Fibroblast of pulmonary artery (primary cell): Measurements from ENCODE around the gene RUSC2.

Experiments used
- DNase-seq: peaks from one replicate; pipeline ENCODE4 v3.0.0-alpha.2; 2010; ENCODE audit warnings: low read depth
- H3K4me3 ChIP-seq: replicated peaks from 2 replicates; pipeline ENCODE4 v1.5.1; 2011; ENCODE audit warnings: low read depth, mild to moderate bottlenecking, control low read depth, low read length, moderate library complexity
- TF ChIP-seq, protein P1 (sequence below): IDR thresholded peaks from 2 replicates; pipeline ENCODE4 v1.5.1; 2011; ENCODE audit warnings: mild to moderate bottlenecking, control low read depth, low read length, inconsistent platforms; ENCODE audit errors: missing control alignments

The RUSC2 gene

DNA sequence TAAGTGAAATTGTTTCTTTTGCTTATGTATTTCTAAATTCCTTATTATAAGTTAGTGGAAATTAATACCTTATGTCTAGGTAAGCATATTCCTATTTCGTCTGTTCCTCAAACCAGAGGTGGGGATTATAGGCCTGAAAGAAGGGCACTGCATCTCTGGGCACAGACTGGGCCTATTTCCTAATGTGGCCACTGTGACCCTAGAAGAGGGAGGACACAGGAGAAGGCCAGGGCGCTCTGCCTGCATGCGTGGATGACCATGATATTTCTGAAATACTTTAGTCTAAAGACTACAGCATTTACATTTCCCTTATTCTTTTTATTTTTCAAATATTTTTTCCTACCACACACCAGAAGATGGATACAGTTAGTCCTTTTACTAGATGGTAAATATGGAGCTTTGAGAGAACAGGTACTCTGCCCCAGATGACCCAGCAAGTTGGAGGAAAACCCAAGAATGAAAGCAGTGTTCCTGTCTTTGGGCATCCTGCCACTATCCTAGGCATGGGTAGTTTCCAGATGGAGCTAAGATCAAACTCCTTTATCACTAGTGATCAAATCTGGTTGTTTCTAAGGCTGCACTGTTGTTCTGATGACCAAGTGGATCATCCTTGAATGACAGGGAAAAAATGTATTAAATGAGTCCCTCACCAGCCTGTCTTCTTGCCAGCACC lies 27.8 kb downstream of the RUSC2 start:
- no peak for DNase-seq
- H3K4me3 ChIP-seq = no peak overlapping the region
- TF ChIP-seq, protein P1, sequence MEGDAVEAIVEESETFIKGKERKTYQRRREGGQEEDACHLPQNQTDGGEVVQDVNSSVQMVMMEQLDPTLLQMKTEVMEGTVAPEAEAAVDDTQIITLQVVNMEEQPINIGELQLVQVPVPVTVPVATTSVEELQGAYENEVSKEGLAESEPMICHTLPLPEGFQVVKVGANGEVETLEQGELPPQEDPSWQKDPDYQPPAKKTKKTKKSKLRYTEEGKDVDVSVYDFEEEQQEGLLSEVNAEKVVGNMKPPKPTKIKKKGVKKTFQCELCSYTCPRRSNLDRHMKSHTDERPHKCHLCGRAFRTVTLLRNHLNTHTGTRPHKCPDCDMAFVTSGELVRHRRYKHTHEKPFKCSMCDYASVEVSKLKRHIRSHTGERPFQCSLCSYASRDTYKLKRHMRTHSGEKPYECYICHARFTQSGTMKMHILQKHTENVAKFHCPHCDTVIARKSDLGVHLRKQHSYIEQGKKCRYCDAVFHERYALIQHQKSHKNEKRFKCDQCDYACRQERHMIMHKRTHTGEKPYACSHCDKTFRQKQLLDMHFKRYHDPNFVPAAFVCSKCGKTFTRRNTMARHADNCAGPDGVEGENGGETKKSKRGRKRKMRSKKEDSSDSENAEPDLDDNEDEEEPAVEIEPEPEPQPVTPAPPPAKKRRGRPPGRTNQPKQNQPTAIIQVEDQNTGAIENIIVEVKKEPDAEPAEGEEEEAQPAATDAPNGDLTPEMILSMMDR = no peak

DNA sequence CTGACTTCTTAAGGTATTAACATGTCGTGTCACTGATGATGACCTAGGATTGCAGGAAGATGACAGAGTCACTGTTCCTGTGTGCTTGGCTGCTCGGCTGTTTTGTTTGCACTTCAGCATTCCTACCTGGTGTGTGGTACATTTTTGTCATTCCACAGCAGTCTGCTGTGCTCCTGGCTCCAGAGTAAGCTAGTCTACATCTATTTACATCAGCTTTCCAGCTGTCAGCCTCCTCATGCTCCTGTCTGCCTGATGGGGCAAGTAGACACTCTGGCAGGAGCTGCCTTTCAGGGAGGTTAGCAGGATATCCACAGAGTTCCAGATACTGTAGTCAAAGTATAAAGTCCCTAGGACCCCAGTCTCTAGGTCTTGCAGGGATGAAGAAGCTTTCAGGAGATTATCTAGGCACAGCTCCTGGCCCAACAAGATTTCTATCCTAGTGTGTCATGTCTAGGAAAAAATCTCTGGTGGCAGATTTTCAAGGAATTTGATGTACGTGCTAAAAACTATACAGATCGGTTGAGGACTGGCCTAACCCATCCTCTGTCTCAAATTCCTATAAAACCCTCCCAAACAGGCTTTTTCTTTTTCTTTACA lies 28.4 kb downstream of the RUSC2 start:
- H3K4me3 ChIP-seq = no peak overlapping the region
- TF ChIP-seq, protein P1 = no peak
- peak; percentile 93 for DNase-seq

DNA sequence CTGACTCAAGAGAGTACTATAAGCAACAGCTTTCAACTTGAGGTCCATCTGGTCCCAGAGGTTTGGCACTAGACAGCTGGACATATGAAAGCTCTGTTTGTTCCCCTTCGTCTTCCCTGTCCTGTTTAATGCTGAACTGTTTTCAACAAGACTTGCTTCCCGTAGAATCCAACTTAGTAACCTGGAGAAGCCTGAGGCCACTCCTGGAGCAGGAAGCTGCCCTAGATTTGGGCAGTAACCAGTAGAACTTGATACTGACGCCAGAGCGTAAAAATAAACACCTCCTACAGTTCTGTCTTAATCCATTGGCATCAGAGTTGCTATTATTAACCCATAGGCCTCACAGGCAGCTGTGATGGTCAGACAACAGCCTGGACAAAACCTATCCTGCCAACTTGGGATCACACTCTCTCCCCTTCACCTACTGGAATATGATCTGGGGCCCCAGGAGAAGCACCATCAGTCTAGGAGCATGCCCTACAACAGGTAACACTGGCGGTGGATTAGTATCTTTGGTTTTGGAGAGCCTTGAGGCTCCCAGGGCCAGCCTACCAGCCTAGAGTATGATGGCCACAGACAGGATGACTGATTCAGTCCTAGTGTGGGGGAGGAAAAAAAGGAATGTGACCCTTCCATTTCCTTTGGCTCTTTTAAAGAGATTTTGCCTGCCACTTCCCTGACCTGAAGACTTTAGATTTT lies 29.2 kb downstream of the RUSC2 start:
- TF ChIP-seq, protein P1 = no peak
- DNase-seq = peak; percentile 69
- H3K4me3 ChIP-seq = no peak overlapping the region

DNA sequence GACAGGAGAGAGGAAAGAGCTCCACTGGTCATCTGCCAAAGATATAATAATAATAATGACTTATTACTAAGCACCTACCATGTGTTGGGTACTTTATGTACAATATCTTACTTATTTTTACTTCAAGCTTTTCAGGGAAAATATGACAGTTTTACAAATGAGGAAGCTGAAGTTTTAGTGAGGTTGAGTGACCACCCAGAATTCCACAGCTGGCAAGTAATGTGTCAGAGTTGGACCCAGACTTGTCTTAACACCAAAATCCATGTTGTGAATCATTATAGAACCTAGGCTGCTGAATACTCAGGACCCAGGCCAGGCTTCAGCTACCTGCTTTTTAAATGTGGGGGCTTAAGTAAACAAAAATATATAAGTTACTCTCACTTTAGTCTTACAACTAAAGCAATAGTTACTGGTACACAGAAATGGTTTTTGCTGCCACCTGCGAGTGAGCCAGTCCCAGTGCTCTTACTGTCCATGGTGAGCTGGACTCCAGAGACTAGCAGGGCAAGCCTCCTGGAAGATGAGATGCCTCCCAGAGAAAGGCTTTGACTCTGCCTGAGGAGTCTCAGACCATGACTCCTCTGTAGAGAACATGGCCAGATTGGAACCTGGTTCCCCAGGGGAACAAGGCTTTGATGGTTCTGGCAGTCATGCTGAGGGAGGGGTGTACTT lies 29.9 kb downstream of the RUSC2 start:
- TF ChIP-seq, protein P1 = no peak
- H3K4me3 ChIP-seq = no peak overlapping the region
- DNase-seq = no peak

DNA sequence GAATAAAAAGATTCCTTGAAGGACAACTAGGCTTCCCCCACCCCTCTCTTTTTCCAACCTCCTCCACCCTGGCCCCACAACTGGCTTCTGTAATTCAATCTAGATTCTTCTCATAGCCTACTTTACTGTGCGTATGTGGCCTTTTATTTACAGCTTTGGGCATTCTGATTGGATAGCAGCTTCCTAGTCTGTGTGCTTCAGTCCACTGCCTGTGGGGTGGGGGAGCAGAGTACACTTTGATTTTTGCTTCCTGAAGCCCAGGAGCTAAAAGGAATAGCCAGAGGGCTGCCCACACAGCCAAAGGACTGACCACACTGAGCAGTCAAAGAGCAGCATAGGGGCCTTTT lies 30.4 kb downstream of the RUSC2 start:
- TF ChIP-seq, protein P1 = no peak
- DNase-seq = peak; percentile 24
- no peak overlapping the region for H3K4me3 ChIP-seq

DNA sequence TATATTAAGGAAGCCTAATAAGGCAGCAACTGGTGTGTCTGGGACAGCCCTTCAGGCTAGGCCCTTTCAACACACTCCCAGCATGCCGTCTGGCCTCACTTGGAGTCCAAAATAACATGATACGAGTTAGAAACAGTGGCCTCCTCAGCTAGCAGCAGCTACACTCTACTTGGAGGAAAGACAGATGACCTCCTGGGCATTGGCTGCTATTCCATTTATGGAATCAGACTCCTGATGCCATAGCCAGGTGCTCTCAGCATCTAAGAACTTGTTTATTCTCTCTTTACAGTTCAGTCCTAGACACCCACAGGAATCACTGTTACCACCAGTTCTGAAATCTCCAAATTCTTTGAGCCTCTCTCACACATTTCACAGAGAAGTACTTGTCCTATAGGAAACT lies 31.8 kb downstream of the RUSC2 start:
- H3K4me3 ChIP-seq = no peak overlapping the region
- peak; percentile 38 for DNase-seq

More for the DNA sequence above, 31.8 kb downstream of the RUSC2 start:
- TF ChIP-seq, protein P1 = no peak
